Mesothelial cell of epicardium (in vitro differentiated cells): ENCODE data around the gene NCOR1. TPM values are rescaled to one million over a fixed set of nuclear protein-coding genes. Genes with fewer than 3 reads are reported as not detected.
A peak's percentile ranks its signal among the peaks of the same experiment; 100 is the strongest.

Source experiments
- DNase-seq, 2 experiments: peaks; one replicate each; pipeline ENCODE4 v3.0.0; 2021; ENCODE audit warnings: low spot score in 2 of 2; ENCODE audit not compliant: unreplicated experiment in 2 of 2
- H3K27ac Mint-ChIP-seq: 2 replicates; pipeline ENCODE4 v1.8.0; 2021; ENCODE audit warnings: mixed read lengths
- H3K27me3 Mint-ChIP-seq: 2 replicates; pipeline ENCODE4 v1.8.0; 2021; ENCODE audit warnings: low read depth, mixed read lengths
- H3K36me3 Mint-ChIP-seq: 2 replicates; pipeline ENCODE4 v1.8.0; 2021; ENCODE audit warnings: mixed read lengths
- H3K4me1 Mint-ChIP-seq: 2 replicates; pipeline ENCODE4 v1.8.0; 2021; ENCODE audit warnings: mixed read lengths
- H3K4me3 Mint-ChIP-seq: 2 replicates; pipeline ENCODE4 v1.8.0; 2021; ENCODE audit warnings: mild to moderate bottlenecking, moderate library complexity, mixed read lengths
- H3K9me3 Mint-ChIP-seq: 2 replicates; pipeline ENCODE4 v1.8.0; 2021; ENCODE audit warnings: mixed read lengths
- CTCF ChIP-seq: fragments of 200-600 bp; sonication (generic); IDR thresholded peaks from one replicate; pipeline ENCODE4 v1.5.0; 2021; ENCODE audit warnings: antibody characterized with exemption; ENCODE audit not compliant: unreplicated experiment
- total RNA-seq: library from RNA; stranded (reverse); gene quantifications from 3 replicates; pipeline ENCODE4 v1.2.1, GENCODE V29; 2021

The NCOR1 gene
- 130 to 142 TPM (median 135 TPM) in 3 replicates for total RNA-seq

- Mint-ChIP-seq H3K4me3 (peak within 1 kb of the TSS; percentile 81), H3K4me1 (peaks cover 37% of the 10 kb centered on the region), H3K9me3 (no peaks in the 10 kb centered on the region), H3K27me3 (no peaks in the 10 kb centered on the region), H3K36me3 (no peaks in the 10 kb centered on the region), H3K27ac (peak within 1 kb of the TSS; percentile 96)
- DNase-seq: peak; percentile 88 to 91
- no peak for TF ChIP-seq CTCF
These were observed at the start of gene NCOR1 for GRCh38 chr17:16215273-16215964. Gene NCOR1, minus strand, starts transcription at chr17:16215534. Its CDS starts 20,965 bp downstream, at chr17:16194569.

GRCh38 chr17:16262201-16262600 lies 46.9 kb upstream of the NCOR1 start:
- Mint-ChIP-seq H3K27ac (no peak overlapping the region), H3K4me3 (no peak overlapping the region), H3K27me3 (no peaks in the 10 kb centered on the region), H3K9me3 (no peaks in the 10 kb centered on the region), H3K4me1 (no peaks in the 10 kb centered on the region), H3K36me3 (no peaks in the 10 kb centered on the region)
- no peak for TF ChIP-seq CTCF
- DNase-seq: no peak

GRCh38 chr17:16261049-16261448 lies 45.7 kb upstream of the NCOR1 start:
- Mint-ChIP-seq H3K27me3 (no peaks in the 10 kb centered on the region), H3K9me3 (no peaks in the 10 kb centered on the region), H3K36me3 (no peaks in the 10 kb centered on the region), H3K4me1 (no peaks in the 10 kb centered on the region), H3K27ac (no peak overlapping the region), H3K4me3 (no peak overlapping the region)
- DNase-seq: no peak
- no peak for TF ChIP-seq CTCF

GRCh38 chr17:16259926-16260325 lies 44.6 kb upstream of the NCOR1 start:
- no peak for DNase-seq
- H3K9me3 Mint-ChIP-seq: no peaks in the 10 kb centered on the region
- H3K4me3 Mint-ChIP-seq: no peak overlapping the region

GRCh38 chr17:16258901-16259300 lies 43.6 kb upstream of the NCOR1 start:
- no peak for TF ChIP-seq CTCF
- DNase-seq: no peak
- peaks cover 12% of the 10 kb centered on the region for H3K4me1 Mint-ChIP-seq
- no peak overlapping the region for H3K4me3 Mint-ChIP-seq
- H3K27ac Mint-ChIP-seq: no peak overlapping the region
- no peaks in the 10 kb centered on the region for H3K27me3 Mint-ChIP-seq
- no peaks in the 10 kb centered on the region for H3K9me3 Mint-ChIP-seq
- peaks cover 1% of the 10 kb centered on the region for H3K36me3 Mint-ChIP-seq

More at GRCh38 chr17:16259926-16260325, 44.6 kb upstream of the NCOR1 start:
- peaks cover 10% of the 10 kb centered on the region for H3K4me1 Mint-ChIP-seq
- no peaks in the 10 kb centered on the region for H3K27me3 Mint-ChIP-seq
- no peak overlapping the region for H3K27ac Mint-ChIP-seq
- no peaks in the 10 kb centered on the region for H3K36me3 Mint-ChIP-seq
- no peak for TF ChIP-seq CTCF

- peaks cover 12% of the 10 kb centered on the region for H3K4me1 Mint-ChIP-seq
- H3K36me3 Mint-ChIP-seq: peaks cover 5% of the 10 kb centered on the region
- no peaks in the 10 kb centered on the region for H3K27me3 Mint-ChIP-seq
- no peak for TF ChIP-seq CTCF
- no peak for DNase-seq
- H3K4me3 Mint-ChIP-seq: peak overlapping the region; percentile 16
- H3K27ac Mint-ChIP-seq: peak overlapping the region; percentile 52
- H3K9me3 Mint-ChIP-seq: no peaks in the 10 kb centered on the region
These were observed 40.2 kb upstream of the NCOR1 start for GRCh38 chr17:16255481-16255921.
